Measurements from ENCODE around the gene ANKHD1. TPM values are rescaled to one million over a fixed set of nuclear protein-coding genes. Genes with fewer than 3 reads are reported as not detected.

Gene ANKHD1
- total RNA-seq, 1 experiment from 2014 or later = 140 TPM

GRCh38 chr5:140364472-140364765 is 37.2 kb upstream of the ANKHD1 start:
- intact Hi-C loops (cut with micrococcal nuclease; ENCODE audit: unreplicated experiment) (no loop called here), in situ Hi-C loops (cut with HindIII; ENCODE audit: low pct_unique_long_range_greater_than_20kb, low sequenced_read_pairs) (no loop called here)
- ATAC-seq (no peak), DNase-seq (ENCODE audit: low read depth, low spot score) (no peak)
- H3K4me1 ChIP-seq (ENCODE audit: control insufficient read depth, insufficient read depth, low read length) = no peaks in the 10 kb centered on the region
- no peaks in the 10 kb centered on the region for H3K9me3 ChIP-seq (ENCODE audit: control insufficient read depth, insufficient read depth, low read depth, low read length)
- no peaks in the 10 kb centered on the region for H3K36me3 ChIP-seq (ENCODE audit: control insufficient read depth, insufficient read depth, low read length)
- H3K27ac ChIP-seq (ENCODE audit: low read length) = no peak overlapping the region
- ChIA-PET POLR2A (no interaction called here), CTCF (interaction anchor here (0.6 kb wide), 1 partner anchor 1243 kb away, joined by 4 read pairs; no protein-coding TSS in a partner anchor)
- H3K27me3 ChIP-seq (ENCODE audit: control insufficient read depth, insufficient read depth, low read length) = no peaks in the 10 kb centered on the region
- TF ChIP-seq REST (IDR thresholded peaks at IDR 0.05; ENCODE audit: insufficient read depth in 1 of 2, low read depth in 2 of 2, low read length in 1 of 2) (no peak), SIN3A (IDR thresholded peaks at IDR 0.05; ENCODE audit: borderline replicate concordance, insufficient read depth, low read depth, low read length) (no peak), CTCF (IDR thresholded peaks at IDR 0.05) (no peak), TCF7L2 (IDR thresholded peaks at IDR 0.05; ENCODE audit: low read depth, low read length) (no peak), POLR2AphosphoS5 (IDR thresholded peaks at IDR 0.05; ENCODE audit: low read depth, low read length) (no peak)
- BruUV-seq (replicated peaks) = no TSS peak
- H3K4me3 ChIP-seq (ENCODE audit: low read depth in 2 of 2, low read length in 2 of 2) = no peak overlapping the region

- ChIA-PET CTCF (interaction anchor here (0.5 to 1.1 kb wide), 2 partner anchors 101 to 121 kb away, joined by 3 to 6 read pairs; no protein-coding TSS in a partner anchor), POLR2A (interaction anchor here (0.6 kb wide), 1 partner anchor 17 kb away, joined by 3 read pairs; no protein-coding TSS in a partner anchor)
- intact Hi-C loops (cut with micrococcal nuclease; ENCODE audit: unreplicated experiment) = no loop called here
- no TSS peak for BruUV-seq (replicated peaks)
- ATAC-seq (no peak), DNase-seq (ENCODE audit: low read depth, low spot score) (no peak)
- Histone ChIP-seq H3K4me1 (ENCODE audit: control insufficient read depth, insufficient read depth, low read length) (no peaks in the 10 kb centered on the region), H3K27me3 (ENCODE audit: control insufficient read depth, insufficient read depth, low read length) (no peaks in the 10 kb centered on the region), H3K27ac (ENCODE audit: low read length) (no peak overlapping the region), H3K36me3 (ENCODE audit: control insufficient read depth, insufficient read depth, low read length) (no peaks in the 10 kb centered on the region), H3K9me3 (ENCODE audit: control insufficient read depth, insufficient read depth, low read depth, low read length) (no peaks in the 10 kb centered on the region), H3K4me3 (ENCODE audit: low read depth in 2 of 2, low read length in 2 of 2) (no peak overlapping the region)
- TF ChIP-seq CTCF (IDR thresholded peaks at IDR 0.05) (no peak), POLR2AphosphoS5 (IDR thresholded peaks at IDR 0.05; ENCODE audit: low read depth, low read length) (no peak), SIN3A (IDR thresholded peaks at IDR 0.05; ENCODE audit: borderline replicate concordance, insufficient read depth, low read depth, low read length) (no peak), REST (IDR thresholded peaks at IDR 0.05; ENCODE audit: insufficient read depth in 1 of 2, low read depth in 2 of 2, low read length in 1 of 2) (no peak), TCF7L2 (IDR thresholded peaks at IDR 0.05; ENCODE audit: low read depth, low read length) (no peak)
- in situ Hi-C loops (cut with HindIII; ENCODE audit: low pct_unique_long_range_greater_than_20kb, low sequenced_read_pairs) = no loop called here
These were observed 36.4 kb upstream of the ANKHD1 start for GRCh38 chr5:140365282-140365681.
